Measurements from ENCODE around the gene GNL1.
A peak's percentile ranks its signal among the peaks of the same experiment; 100 is the strongest.

GNL1 gene

GRCh38 chr6:30556066-30556905, at the start of gene GNL1:
GNL1 (minus strand) TSS chr6:30556489; CDS start chr6:30556203, 286 bp downstream.
- DNase-seq, result peak; percentile 93

DNA sequence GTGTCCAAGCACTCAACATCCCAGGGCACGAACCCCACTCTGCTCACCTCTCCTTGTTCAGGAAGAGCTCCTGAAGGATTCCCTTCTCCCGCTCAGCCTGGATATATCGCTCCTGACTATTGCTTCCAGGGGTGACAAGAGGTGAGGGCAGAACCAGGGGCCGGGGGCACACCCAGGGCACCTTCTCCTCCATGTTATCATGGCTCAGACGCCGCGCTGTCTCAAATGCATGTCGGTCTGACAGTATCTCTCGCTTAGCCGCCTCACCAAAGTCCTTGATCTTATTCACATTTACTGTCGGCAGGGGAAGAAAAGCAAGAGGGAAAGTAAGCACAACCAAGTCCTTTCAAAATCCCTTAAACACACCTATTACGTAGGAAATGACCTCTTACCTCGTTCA, 47.7 kb upstream of the GNL1 start:
- DNase-seq, result no peak

DNA sequence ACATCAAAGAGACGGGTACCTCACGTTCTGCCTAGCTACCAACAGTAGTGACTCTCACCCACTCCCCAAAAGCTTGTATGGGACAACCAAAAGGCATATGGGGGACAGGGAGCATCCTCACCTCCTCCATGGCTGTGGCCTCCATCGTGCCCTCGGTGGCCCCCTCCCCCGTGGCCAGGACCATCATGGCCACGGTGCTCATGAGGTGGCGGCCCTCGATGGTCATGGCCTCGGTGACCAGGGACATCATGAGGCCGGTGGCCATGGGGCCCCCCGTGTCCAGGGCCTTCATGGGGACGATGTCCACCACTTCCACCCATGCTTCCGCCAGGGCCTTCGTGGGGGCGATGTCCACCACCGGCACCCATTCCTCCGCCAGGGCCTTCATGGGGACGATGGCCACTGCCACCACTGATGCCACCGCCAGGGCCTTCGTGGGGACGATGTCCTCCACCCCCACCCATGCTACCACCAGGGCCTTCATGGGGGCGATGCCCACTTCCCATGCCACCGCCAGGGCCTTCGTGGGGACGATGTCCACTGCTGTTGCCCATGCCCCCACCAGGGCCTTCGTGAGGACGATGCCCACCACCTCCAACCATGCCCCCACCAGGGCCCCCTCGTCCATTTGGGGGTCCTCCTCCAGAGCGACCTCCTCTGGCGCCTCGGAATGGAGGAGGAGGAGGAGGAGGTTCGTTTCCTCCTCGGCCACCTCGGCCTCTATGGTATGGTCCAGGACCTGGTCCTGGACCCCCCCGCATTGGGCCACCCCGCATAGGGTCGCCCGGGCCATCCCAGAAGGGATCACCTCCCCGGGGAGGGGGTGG, 45.7 kb upstream of the GNL1 start:
- no peak for DNase-seq

- DNase-seq, result no peak
Observed at GRCh38 chr6:30601436-30601814, 45.1 kb upstream of the GNL1 start.

DNA sequence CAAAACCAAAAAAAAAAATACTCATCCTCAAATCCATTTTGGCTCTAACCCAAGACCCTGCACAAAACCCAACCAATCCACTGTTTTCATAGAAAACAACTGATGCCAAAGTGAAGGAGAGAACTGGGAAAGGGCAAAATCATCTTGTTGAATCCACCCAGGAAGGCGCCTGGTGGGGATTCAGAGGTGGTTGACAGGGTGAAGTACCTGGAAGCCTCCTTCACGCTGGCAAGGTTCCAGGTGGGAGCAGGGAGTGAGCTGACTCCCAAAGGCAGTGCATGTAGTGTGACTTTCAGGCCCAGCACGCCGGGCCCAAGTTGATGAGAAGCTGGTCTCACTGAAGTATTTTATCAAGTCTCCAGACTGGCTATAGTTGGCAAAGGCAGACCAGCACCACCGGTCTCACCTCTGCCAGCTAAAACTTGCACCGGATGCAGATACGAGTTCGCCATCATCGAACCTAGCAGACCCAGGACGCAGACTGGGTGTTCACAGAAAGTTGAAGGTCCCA, 44.2 kb upstream of the GNL1 start:
- no peak for DNase-seq

DNA sequence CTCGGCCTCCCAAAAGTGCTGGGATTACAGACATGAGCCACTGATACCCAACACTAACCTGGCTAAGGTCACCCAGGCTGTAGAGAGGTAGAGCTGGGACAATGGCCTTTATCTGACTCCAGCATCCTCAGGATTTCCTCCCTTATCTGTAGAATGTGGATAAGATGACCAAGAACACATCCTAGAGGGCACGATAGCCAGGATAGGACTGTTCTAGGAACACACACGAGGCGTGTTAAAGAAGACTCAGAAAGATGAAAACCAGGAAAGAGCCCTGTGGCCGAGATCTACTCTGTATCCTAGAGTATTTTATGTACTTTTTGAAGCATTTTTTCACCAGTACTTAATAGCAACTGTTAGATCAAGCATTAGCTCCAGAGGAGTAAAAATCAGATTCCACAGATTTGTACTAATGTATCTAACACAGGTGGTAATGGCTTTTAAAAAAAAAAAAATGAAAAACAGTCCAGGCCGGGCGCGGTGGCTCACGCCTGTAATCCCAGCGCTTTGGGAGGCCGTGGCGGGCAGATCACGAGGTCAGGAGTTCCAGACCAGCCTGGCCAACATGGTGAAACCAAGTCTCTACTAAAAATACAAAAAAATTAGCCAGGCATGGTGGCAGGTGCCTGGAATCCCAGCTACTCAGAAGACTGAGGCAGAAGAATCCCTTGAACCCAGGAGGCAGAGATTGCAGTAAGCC, 43.5 kb upstream of the GNL1 start:
- no peak for DNase-seq

DNA sequence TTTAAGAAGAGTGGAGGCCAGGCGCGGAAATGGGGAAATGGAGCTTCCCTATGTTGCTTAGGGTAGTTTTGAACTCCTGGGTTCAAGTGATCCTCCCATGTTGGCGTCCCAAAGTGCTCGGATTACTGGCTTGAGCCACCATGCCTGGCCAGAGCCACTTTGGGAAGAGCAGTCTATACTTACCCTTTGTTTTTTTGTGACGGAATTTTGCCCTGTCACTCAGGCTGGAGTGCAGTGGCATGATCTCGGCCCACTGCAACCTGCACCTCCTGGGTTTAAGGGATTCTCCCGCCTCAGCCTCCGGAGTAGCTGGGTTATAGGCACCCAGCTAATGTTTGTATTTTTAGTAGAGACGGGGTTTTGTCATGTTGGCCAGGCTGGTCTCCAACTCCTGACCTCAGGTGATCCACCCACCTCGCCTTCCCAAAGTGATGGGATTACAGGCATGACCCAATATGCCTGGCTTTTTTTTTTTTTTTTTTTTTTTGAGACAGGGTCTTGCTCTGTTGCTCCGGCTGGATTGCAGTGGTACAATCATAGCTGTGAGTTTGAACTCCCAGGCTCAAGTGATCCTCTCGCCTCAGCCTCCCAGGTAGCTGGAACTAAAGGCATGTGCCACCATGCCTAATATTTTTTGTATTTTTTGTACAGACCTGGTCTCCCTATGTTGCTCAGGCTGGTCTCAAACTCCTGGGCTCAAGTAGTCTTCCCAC, 42.8 kb upstream of the GNL1 start:
- DNase-seq, result no peak

DNA sequence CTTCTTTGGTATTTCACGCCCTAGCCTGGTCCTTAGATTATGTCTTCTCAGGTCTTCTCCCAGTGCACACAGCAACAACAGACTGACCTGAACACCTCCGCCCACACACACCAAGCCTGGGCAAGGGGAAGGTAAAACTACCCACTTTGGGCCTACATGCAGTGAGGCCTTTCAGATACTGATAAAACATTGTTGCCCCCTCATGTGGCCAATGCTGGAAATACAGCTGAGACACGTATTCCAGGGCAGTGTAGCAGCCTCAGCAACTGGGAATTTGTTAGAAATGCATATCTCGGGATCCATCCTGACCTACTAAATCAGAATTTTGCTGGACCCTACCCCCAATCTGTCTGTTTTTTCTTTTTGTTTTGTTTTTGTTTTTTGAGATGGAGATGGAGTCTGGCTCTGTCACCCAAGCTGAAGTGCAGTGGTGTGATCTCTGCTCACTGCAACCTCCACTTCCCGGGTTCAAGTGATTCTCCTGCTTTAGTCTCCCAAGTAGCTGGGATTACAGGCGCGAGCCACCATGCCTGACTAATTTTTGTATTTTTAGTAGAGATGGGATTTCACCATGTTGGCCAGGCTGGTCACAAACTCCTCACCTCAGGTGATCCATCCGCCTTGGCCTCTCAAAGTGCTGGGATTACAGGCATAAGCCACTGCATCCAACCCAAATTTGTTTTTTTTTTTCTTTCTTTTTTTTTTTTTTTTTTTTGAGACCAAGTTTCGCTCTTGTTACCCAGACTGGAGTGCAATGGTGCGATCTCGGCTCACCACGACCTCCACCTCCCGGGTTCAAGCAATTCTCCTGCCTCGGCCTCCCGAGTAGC, 41.2 kb upstream of the GNL1 start:
- peak; percentile 32 for DNase-seq

- DNase-seq, result no peak
Observed at GRCh38 chr6:30592287-30592686, 36.0 kb upstream of the GNL1 start.

GRCh38 chr6:30591008-30591407, 34.7 kb upstream of the GNL1 start:
- DNase-seq, result no peak

DNA sequence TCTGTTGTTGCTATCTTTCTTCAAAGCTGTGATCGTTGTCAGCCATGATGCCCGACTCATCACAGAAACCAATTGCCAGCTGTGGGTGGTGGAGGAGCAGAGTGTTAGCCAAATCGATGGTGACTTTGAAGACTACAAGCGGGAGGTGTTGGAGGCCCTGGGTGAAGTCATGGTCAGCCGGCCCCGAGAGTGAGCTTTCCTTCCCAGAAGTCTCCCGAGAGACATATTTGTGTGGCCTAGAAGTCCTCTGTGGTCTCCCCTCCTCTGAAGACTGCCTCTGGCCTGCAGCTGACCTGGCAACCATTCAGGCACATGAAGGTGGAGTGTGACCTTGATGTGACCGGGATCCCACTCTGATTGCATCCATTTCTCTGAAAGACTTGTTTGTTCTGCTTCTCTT, 34.2 kb upstream of the GNL1 start:
- DNase-seq, result no peak

GRCh38 chr6:30589754-30590358, 33.6 kb upstream of the GNL1 start:
- no peak for DNase-seq

GRCh38 chr6:30583921-30584320, 27.6 kb upstream of the GNL1 start:
- no peak for DNase-seq

- DNase-seq, result no peak
Observed at GRCh38 chr6:30578051-30578450, 21.8 kb upstream of the GNL1 start.

DNA sequence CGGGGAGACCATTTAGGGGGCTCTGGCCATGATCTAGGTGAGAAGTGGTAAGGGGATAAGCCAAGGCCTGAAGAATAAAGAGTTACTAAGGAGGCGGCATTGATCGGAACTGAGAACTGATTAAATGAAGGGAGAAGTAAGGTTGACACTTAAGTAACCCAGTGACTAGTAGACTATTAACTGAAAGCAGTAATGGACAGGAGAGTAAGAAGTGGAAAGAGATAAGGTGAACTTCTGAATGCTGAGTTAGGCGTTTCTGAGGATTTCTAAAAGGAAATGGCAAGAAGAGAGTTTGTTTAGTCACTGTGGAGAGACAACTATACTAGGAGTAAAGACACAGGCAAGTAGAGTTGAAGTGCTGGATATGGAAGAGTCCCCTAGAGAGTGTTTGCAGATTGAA, 16.8 kb upstream of the GNL1 start:
- DNase-seq, result no peak

DNA sequence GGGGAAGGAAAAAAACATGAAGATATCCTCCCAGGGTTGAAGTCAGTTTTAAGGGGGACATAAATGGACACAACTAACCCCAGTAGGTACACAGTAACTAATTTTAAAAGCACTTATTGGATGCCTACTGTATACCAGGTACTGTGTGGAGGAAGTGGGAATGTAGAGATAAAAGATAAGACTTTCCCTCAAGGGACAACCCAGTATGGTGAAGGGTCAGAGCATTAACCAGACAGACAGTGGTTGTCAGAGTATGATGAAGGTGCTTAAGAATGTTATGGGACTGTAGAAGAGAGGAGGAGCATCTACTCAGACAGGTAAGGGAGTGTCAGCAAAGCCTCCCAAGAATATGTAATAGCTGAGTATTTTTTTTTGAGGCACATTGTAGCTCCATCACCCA, 15.9 kb upstream of the GNL1 start:
- DNase-seq, result no peak

DNA sequence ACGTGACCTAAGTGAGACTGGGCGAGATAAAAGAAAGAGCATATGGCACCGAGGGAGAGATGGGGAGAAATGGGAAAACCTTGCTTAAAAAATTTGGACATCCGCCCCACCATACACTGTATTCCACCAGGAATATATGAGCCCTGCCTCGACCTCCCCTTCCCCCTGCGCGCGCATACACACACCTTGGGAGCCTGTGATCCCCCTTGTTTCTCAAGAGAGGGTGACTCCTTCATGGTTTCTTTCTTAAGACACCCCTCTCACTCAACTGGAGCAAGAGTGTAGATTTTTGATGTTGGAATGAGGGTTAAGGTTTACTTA, 15.4 kb upstream of the GNL1 start:
- DNase-seq, result no peak

GRCh38 chr6:30571075-30571761, 14.9 kb upstream of the GNL1 start, which contains the start of gene ABCF1:
ABCF1 (plus strand) TSS chr6:30571442; CDS start chr6:30571488, 46 bp downstream.
- peak; percentile 97 for DNase-seq

DNA sequence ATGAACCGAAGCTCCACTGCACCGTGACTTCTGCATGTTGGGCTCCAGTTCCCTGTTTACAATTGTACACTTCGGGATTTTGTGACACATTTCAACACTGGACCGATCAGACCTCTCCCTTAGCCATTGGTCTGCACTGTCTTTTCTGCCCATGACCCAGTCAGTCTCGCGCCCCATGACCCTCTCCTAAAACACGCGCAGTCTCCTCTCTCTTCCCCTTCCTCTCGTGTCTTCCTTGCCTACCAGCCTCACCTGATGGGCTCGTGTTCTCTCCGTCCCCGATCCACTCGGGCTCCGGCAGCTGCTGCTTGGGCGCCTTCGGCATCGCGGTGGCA, 14.4 kb upstream of the GNL1 start:
- DNase-seq, result no peak

DNA sequence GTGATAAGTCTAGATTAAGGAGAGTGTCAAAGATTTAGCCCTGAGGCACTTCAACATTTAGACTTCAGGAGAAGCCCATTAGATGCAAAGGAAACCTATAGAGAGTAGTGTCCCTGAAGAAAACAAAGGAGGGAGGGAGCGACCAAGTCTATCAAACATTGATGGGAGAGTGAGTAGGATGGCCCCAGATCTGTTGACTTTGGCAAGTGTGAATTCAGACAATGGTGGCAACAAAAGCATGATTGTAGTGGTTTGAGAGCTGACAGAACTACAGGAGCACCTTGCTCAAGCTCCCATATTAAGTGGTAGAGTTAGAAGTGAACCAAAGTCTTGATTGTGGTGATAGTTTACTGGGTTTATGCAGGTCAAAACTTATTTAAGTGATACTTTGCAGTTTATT, 14.0 kb upstream of the GNL1 start:
- DNase-seq, result no peak

- no peak for DNase-seq
Observed at GRCh38 chr6:30568245-30568644, 12.0 kb upstream of the GNL1 start.
